Ovary (tissue), 3 donors: ENCODE results near the gene APLN.

ENCODE experiments used
- EP300 ChIP-seq: sonication (generic); formaldehyde crosslinking; IDR thresholded peaks from one replicate; pipeline ENCODE4 v1.6.1; 2017; ENCODE audit warnings: antibody characterized with exemption
- POLR2A ChIP-seq: fragments of 450-650 bp; IDR thresholded peaks from one replicate; pipeline ENCODE4 v1.6.1; 2017; ENCODE audit warnings: antibody characterized with exemption, mild to moderate bottlenecking, moderate library complexity
- TF ChIP-seq, protein P1 (sequence below), 3 donors: fragments of 450-650 bp in 2 of 3; fragments of 200-600 bp in 1 of 3; IDR thresholded peaks; one replicate each; pipeline versions ENCODE4 v1.5.1 to v1.8.0; 2016 to 2022; ENCODE audit warnings: antibody characterized with exemption in 3 of 3, mild to moderate bottlenecking in 1 of 3
- donor health status: DM: no; HTN: no; CAD: no.

- TF ChIP-seq, protein P1, sequence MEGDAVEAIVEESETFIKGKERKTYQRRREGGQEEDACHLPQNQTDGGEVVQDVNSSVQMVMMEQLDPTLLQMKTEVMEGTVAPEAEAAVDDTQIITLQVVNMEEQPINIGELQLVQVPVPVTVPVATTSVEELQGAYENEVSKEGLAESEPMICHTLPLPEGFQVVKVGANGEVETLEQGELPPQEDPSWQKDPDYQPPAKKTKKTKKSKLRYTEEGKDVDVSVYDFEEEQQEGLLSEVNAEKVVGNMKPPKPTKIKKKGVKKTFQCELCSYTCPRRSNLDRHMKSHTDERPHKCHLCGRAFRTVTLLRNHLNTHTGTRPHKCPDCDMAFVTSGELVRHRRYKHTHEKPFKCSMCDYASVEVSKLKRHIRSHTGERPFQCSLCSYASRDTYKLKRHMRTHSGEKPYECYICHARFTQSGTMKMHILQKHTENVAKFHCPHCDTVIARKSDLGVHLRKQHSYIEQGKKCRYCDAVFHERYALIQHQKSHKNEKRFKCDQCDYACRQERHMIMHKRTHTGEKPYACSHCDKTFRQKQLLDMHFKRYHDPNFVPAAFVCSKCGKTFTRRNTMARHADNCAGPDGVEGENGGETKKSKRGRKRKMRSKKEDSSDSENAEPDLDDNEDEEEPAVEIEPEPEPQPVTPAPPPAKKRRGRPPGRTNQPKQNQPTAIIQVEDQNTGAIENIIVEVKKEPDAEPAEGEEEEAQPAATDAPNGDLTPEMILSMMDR (IDR thresholded peaks at IDR 0.05) = no peak
- no peak for TF ChIP-seq EP300
- no peak for TF ChIP-seq POLR2A
Observed at GRCh38 chrX:129678614-129679195, 23.9 kb upstream of the APLN start.
